ENCODE measurements around the gene NEXMIF. TPM values are rescaled to one million over a fixed set of nuclear protein-coding genes. Genes with fewer than 3 reads are reported as not detected.

Gene NEXMIF
- total RNA-seq, 1 experiment from 2014 or later: not detected

- ChIA-PET CTCF (no interaction called here), POLR2A (no interaction called here)
- no peak for DNase-seq (ENCODE audit: unreplicated experiment)
- Mint-ChIP-seq H3K4me1 (ENCODE audit: insufficient read depth, unreplicated experiment) (no peaks in the 10 kb centered on the region), H3K27me3 (ENCODE audit: insufficient read depth, unreplicated experiment) (no peaks in the 10 kb centered on the region), H3K4me3 (ENCODE audit: unreplicated experiment) (no peak overlapping the region), H3K36me3 (ENCODE audit: insufficient read depth, unreplicated experiment) (no peaks in the 10 kb centered on the region), H3K9me3 (ENCODE audit: unreplicated experiment) (peaks cover 15% of the 10 kb centered on the region), H3K27ac (ENCODE audit: low read depth, unreplicated experiment) (no peak overlapping the region)
- intact Hi-C loops (cut with micrococcal nuclease): no loop called here
- no TSS peak for BruUV-seq (replicated peaks)
- TF ChIP-seq CTCF (IDR thresholded peaks at IDR 0.05; ENCODE audit: unreplicated experiment): no peak
Observed at GRCh38 chrX:74911494-74911893, 13.8 kb downstream of the NEXMIF start.

GRCh38 chrX:74906417-74906816 lies 18.8 kb downstream of the NEXMIF start:
- no peak for DNase-seq (ENCODE audit: unreplicated experiment)
- no peaks in the 10 kb centered on the region for H3K4me1 Mint-ChIP-seq (ENCODE audit: insufficient read depth, unreplicated experiment)
- POLR2A ChIA-PET: interaction anchor here (0.5 kb wide), 1 partner anchor 167 kb away, joined by 3 read pairs; no protein-coding TSS in a partner anchor
- BruUV-seq (replicated peaks): no TSS peak
- TF ChIP-seq CTCF (IDR thresholded peaks at IDR 0.05; ENCODE audit: unreplicated experiment): no peak
- no peak overlapping the region for H3K27ac Mint-ChIP-seq (ENCODE audit: low read depth, unreplicated experiment)
- CTCF ChIA-PET: no interaction called here
- H3K4me3 Mint-ChIP-seq (ENCODE audit: unreplicated experiment): no peak overlapping the region
- H3K36me3 Mint-ChIP-seq (ENCODE audit: insufficient read depth, unreplicated experiment): no peaks in the 10 kb centered on the region
- peaks cover 7% of the 10 kb centered on the region for H3K9me3 Mint-ChIP-seq (ENCODE audit: unreplicated experiment)
- intact Hi-C loops (cut with micrococcal nuclease): no loop called here
- no peaks in the 10 kb centered on the region for H3K27me3 Mint-ChIP-seq (ENCODE audit: insufficient read depth, unreplicated experiment)

GRCh38 chrX:74902806-74903205 lies 22.4 kb downstream of the NEXMIF start:
- DNase-seq (ENCODE audit: unreplicated experiment): no peak
- Mint-ChIP-seq H3K4me3 (ENCODE audit: unreplicated experiment) (no peak overlapping the region), H3K4me1 (ENCODE audit: insufficient read depth, unreplicated experiment) (no peaks in the 10 kb centered on the region), H3K27ac (ENCODE audit: low read depth, unreplicated experiment) (no peak overlapping the region), H3K9me3 (ENCODE audit: unreplicated experiment) (peaks cover 12% of the 10 kb centered on the region), H3K36me3 (ENCODE audit: insufficient read depth, unreplicated experiment) (no peaks in the 10 kb centered on the region), H3K27me3 (ENCODE audit: insufficient read depth, unreplicated experiment) (no peaks in the 10 kb centered on the region)
- ChIA-PET CTCF (no interaction called here), POLR2A (no interaction called here)
- no TSS peak for BruUV-seq (replicated peaks)
- intact Hi-C loops (cut with micrococcal nuclease): no loop called here
- no peak for TF ChIP-seq CTCF (IDR thresholded peaks at IDR 0.05; ENCODE audit: unreplicated experiment)

GRCh38 chrX:74892561-74892960 lies 32.7 kb downstream of the NEXMIF start:
- ChIA-PET POLR2A (no interaction called here), CTCF (no interaction called here)
- no peak overlapping the region for H3K4me3 Mint-ChIP-seq (ENCODE audit: unreplicated experiment)
- no peak for TF ChIP-seq CTCF (IDR thresholded peaks at IDR 0.05; ENCODE audit: unreplicated experiment)
- peaks cover 25% of the 10 kb centered on the region for H3K27me3 Mint-ChIP-seq (ENCODE audit: insufficient read depth, unreplicated experiment)
- DNase-seq (ENCODE audit: unreplicated experiment): no peak
- H3K27ac Mint-ChIP-seq (ENCODE audit: low read depth, unreplicated experiment): no peak overlapping the region
- intact Hi-C loops (cut with micrococcal nuclease): no loop called here
- no peaks in the 10 kb centered on the region for H3K4me1 Mint-ChIP-seq (ENCODE audit: insufficient read depth, unreplicated experiment)
- H3K9me3 Mint-ChIP-seq (ENCODE audit: unreplicated experiment): peaks cover 8% of the 10 kb centered on the region
- BruUV-seq (replicated peaks): no TSS peak
- H3K36me3 Mint-ChIP-seq (ENCODE audit: insufficient read depth, unreplicated experiment): no peaks in the 10 kb centered on the region

Measured in MCF 10A (cell line).